HG03565 (cell line): ENCODE results near the gene DCK.

Experiments used
- ATAC-seq: cut with Tn5 transposase; IDR thresholded peaks from one replicate; pipeline ENCODE4 v1.9.1; 2021; ENCODE audit warnings: mild to moderate bottlenecking, moderate library complexity; ENCODE audit not compliant: unreplicated experiment

Gene DCK

DNA sequence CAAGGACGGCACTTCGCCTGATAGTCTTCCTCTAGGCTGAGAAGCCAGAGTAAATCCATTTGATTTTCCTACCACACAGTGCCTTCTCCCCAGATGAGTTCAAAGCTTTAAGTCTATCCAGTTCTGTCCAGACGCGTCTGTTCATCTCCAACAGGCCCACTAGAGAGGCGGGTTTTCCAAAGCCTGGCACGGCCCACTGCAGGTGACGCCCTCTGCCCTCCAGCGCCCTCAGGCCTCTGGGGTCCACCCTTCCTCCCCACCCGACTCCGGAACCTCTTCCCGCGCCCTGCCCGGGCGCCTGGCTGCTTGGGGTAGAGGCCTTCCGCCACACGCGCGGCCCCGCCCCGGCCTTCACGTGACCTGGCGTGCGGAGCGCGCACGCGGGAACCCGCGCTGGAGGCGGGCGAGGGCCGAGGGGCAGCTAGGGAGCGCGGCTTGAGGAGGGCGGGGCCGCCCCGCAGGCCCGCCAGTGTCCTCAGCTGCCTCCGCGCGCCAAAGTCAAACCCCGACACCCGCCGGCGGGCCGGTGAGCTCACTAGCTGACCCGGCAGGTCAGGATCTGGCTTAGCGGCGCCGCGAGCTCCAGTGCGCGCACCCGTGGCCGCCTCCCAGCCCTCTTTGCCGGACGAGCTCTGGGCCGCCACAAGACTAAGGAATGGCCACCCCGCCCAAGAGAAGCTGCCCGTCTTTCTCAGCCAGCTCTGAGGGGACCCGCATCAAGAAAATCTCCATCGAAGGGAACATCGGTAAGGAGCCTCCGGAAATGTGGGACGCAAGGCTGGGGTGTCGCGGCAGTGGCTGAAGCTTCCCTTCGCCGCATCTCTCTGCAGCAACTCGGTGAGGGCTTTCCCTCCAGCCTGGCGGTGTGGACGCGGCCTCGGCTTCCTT is at the start of gene DCK:
DCK (plus strand) TSS at position 469 of the 888 bp plus-strand sequence; CDS start at position 656, 187 bp downstream.
- peak; percentile 74 for ATAC-seq

DNA sequence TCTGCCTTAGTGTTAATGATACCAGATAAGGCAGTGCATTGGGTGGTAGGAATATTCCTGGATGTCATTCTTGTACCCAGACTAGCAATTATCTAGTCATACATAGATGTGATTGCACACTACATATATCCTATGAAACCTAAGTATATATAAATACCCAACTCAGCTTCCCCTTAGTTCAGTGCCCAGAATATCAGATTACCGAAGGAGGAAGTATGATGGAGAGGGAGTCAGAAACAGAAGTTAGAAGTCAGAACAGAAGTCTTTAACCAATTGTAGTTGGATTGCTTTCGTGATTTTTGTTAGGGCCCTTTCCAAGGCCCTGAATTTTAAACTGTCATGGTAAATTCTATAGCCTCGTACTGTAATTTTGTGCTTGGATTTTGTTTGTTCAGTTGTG is 48.4 kb upstream of the DCK start:
- peak; percentile 48 for ATAC-seq

DNA sequence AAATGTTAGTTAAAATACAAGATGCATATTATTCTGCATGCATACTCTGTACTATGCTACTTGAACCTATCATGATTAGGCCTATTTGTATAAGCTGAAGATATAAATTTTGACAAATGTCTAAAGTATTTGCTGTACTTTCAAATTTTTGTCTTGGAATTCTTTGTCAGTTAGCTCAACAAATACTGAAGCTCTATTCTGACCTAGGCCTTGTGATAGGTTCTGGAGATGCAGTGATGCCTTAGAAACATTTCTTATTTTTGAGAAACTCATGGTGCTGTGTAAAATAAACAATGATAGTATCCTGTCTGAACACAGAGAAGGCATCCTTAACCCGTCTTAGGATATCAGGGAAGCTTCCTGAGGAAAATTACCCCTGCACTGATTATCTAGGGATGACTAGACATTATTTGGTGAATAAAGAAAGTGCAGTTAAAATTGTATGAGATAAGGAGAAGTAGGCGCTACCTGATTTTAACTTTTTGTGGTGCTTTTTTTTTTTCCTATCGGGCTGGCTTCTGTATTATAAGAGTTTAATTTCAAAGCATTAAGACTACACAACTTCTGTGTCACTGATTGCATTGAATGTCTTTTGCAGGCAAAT is 47.9 kb upstream of the DCK start:
- peak; percentile 1 for ATAC-seq

DNA sequence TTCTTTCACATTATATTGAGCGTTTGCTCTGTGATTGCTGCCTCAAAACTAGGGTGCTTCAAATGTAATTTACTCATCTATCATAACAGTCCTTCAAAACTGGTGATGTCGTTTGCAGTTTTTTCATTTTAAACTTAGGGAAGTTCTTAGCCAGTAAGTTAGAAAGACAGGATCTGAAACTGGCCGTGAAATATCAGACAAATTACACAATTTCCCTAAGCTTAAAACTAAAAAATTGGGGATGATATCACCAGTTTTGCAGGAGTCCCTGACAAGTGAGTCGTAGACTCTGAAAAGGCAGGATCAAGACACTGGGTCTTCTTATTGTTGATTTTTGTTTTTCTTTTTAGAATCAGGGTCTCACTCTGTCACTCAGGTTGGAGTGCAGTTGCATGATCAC is 46.5 kb upstream of the DCK start:
- no peak for ATAC-seq

DNA sequence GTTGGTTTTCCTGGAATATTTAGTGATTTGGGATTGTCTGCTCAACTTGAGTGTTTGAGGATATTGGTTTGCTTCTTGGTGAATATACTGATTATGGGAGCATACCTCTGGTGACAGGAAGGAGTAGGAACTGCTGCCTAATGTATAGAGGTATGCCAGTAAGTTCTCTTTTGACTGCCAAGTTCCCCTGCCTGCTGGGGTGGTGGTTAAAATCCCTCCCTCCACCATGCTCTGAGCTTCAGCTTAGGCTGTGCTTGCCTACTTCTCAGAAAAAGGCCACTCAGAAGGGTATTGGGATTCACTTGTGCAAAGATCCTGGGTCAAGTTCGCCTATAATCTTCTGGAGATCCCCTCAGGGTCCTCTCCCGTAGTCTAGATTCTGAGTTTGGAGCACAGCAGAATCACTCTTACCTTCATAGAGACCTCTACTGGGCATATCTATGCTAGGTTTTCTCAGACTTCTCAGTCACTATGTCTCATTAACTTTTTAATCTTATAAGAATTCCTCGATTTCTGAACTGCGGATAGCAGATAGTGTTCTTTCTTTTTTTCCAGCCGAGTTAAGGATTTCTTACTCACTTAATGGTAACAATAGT is 44.7 kb upstream of the DCK start:
- ATAC-seq = no peak

DNA sequence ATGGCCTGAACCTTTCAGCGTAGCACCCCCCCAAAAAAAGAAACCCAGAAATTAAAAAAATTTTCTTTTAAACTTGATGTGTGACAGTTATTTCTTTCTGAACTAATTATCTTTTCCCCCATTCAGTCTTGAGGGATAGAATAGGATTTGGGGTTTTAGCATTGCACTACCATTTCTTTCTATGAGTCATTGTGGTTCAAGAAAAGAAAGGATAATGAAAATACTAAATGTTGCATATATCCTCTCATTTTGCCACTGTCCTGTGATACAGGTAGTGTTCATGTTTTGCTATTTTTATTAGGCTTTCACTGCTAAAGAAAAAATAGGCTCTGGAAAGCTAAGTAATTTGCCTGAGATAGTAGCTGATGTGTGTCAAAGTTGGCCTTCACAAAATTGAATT is 39.4 kb upstream of the DCK start:
- no peak for ATAC-seq

DNA sequence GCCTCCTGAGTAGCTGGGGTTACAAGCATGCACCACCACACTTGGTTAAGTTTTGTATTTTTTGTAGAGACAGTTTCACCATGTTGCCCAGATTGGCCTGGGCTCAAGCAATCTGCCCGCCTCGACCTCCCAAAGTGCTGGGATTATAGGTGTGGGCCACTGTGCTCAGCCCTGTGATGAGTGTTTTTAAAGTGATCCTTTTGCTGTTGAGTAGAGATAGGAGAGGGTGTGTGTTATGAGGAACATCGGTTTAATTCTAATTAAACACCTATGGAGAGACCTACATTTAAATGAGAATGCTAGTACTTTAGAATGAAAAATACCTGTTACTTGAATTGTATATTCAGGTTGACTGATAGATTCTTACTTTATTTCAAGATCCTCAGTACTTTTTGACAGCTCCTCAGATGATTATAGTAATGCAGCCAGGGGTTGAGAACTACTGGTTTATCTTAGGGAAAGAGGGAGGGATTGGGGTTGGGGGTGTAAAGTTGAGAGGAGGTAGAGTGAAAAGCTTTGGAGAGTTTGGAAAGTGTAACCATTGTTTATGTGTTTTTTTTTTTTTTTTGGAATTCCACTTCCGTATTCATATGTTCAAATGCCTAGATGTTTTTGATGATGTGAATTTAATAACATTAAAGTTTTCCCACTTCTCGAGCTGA is 36.8 kb upstream of the DCK start:
- no peak for ATAC-seq

DNA sequence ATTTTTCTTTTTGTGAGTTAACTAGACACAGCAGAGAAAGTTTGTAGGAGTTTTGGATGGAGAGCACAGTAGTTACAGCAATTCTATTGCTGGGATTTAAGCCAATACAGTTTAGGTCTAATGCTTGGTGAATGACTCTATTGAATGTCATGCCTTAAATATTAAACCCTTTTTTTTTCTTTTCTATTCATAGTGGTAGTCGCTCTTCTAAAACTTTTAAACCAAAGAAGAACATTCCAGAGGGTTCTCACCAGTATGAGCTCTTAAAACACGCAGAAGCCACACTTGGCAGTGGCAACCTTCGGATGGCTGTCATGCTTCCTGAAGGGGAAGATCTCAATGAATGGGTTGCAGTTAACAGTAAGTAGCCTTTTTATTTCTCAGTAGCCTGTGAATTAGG is 34.8 kb upstream of the DCK start:
- ATAC-seq = no peak

DNA sequence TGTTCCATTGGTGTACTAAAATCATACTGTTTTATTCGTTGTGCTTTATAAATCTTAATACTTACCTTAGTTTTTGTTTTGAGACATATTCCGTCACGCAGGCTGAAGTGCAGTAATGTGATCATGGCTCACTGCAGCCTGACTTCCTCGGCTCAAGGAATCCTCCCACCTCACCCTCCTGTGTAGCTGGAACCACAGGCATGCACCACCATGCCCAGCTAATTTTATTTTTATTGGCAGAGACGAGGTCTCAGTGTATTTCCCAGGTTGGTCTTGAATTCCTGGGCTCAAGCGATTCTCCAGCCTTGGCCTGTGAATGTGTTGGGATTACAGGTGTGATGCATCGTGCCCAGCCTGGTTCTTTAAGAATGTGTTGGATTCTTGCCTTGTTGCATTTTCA is 24.4 kb upstream of the DCK start:
- no peak for ATAC-seq

DNA sequence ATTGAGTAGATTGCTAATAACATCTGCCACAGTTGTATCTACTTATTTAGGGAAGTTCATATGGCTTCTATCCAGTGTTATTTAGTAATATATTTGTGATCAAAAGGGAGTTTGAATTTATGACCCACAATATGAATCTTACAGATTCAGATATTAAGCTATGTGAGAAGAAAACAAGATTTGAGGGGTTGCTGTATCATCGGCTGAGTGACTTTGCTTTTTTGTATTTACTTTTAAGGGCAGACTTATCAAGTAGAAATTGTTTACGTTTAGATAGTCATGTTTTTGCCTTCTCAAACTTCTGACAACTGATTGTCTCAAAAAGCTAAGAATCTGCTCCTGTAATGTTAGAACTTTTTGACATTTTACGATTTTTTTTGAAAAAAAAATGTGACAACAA is 17.2 kb upstream of the DCK start:
- no peak for ATAC-seq

DNA sequence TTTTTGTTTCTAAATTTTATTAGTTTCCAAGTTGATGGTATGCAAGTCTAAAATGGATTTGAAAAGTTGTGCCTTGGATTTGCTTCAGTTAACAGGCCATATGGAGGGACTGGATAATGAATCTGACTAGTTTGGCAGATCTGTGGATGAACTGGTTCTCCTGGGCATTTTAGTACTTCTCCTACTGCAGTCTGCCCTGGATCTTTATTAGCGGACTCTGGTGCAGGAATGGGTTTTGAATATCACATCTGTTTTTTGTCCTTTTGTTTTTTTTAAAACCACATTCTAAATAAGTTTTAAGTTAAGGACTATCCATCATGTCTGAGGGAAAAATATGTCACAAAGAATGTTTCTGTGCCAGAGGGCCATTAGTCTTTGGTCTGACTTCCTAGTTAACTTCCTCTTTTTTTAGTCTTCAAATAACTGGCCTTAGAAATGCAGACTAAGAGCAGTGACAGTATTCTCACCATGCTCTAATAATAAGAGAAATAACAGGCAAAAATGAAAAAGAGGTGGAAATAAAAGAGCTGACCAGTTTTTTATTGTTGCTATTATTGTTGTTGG is 13.9 kb upstream of the DCK start:
- ATAC-seq = peak; percentile 76

DNA sequence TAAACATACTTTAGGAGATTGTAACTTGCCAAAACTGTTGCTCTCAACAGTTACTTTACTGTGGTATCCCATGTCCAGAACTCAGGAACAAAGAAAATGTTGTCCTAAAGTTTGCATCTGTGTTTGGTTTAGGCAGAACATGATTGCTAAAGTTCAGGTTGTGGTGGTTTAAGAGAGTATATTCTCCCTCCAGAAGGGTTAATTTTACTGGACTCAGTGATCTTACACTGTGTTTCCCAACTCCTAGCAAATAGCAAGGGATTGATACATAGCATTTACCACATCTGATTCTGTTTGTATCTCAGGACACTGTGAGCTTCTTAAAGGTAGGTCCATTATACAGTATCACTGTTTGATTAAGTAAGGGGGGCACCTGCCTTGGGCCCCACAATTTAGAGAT is 13.3 kb upstream of the DCK start:
- ATAC-seq = no peak

DNA sequence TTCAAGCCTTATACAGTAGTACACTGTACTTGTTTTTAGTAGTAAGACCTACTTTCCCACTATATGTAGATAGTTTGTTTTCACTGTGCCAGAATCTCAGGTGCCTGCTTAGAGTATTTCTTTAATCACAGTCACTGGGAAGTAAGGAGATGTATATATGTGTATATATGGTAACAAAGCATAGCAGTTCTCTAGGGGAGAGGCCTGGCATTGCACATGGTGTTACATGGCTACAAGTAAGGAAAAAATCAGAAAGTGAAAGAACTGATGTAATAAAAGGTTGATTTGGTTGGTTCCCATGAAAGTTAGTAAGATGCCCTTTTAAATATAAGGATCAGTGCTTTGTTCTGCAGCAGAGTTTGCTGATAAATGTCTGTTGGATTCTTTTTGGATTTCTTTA is 9.3 kb upstream of the DCK start:
- no peak for ATAC-seq

DNA sequence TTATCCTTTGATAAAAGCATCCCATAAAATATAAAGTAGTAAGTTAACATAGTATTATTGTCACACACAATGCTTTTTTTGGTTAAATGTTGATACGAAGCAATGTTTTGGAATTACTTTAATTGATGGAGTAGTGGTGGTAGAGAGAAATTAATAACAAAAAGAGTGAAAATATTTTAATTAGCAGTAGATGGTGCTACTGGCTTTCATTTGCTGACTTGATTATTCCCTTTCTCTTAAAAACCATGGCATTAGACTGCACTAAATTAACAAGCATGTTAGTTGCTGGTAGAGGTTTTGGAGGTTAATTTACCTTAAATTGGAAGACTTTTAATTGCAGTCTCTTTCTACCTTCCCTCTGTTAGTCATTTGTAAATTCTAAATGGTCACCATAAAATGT is 8.9 kb upstream of the DCK start:
- ATAC-seq = no peak

DNA sequence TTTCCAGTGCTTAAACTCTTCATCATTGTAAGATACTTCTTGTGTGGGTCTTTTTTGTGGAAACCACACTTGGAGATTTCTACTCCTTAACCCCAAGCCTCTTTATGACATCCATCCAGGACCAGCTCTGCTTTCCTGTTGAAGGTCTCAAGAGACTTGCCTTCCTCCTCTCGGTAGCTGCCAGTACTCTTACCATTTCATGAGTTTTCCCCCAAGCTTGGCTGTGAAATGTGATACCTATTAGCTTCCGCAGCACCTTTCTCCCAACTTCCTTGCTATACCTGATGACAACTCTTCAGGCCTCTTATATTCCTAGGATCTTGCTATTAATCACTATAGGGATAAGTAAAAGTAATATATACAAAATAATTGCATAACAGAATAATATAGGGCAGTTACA is 1.9 kb upstream of the DCK start:
- no peak for ATAC-seq

DNA sequence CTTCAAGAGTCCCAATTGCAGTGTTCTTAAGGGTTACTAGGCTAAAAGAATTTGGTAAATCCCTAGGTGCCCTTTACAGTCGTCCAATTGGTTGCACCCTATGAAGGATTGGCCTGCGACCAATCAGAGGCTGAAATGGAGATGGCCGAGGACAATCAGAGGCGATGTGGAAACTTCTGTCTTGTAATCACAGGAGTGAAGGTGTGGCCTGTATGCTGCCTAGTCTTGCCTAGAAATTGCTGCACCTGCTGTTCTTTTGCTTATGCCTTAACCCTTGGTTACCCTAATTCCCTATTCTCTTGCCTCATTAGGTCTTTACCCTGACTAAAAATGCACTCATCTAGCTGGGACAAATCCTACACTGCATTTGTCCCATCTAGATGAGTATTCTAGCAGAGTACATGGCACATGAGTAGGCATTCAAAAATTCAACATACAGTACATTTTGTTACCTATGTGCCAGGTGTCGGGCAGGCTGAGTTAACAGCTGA is 1.0 kb upstream of the DCK start:
- ATAC-seq = no peak

DNA sequence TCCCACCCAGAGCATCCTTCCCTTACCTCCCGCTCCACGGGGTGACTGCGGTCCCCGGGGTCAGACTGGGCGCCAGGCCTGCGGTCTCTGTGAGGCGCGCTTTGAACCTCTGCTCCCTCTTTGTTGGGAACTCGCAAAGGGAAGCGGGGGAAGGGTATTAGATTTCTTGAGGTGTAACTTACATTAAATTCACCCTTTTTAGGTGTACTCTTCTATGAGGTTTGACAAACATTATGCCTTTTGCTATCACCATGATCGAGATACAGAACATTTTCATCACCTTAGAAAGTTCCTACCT is 569 bp downstream of the DCK start:
- ATAC-seq = no peak

DNA sequence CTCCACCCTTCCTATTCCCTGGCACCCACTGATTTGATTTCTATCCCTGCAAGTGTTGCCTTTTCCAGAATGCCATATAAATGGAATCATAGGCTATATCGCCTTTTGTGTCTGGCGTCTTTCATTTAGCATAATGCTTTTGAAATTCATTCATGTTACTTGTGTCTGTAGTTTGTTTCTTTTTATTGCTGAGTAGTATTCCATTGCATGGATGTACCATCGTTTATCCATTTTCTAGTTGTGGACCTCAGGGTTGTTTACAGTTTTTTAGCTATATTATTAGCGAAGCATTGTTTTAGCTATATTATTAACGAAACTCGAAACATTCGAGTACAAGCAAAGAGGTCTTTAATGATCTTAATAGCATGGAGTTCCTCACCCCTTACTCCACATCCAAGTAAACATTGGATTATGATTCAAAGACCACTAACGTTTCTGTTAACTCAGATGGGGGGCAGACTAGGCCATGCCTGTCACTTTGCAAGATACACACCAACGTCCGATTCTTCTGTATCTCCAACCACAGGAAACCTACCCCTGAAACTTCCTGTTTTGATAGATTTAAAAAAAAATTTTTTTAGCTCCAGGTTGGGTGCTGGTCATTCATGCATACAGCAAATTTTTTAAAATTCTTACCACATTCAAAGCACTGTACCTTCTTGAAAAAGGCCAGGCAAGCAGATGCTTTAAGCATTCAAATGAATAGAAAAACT is 1.1 kb downstream of the DCK start:
- ATAC-seq = peak; percentile 33

DNA sequence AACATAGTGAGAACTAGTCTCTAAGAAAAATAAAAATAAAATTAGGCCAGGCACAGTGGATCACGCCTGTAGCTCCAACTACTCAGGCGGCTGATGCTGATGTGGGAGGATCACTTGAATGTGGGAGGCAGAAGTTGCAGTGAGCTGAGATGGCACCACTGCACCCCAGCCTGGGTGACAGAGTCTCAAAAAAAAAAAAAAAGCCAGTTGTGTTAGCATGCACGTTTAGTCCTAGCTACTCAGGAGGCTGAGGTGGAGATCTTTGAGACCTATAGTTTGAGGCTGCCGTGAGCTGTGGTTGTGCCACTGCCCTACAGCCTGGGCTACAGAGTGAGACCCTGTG is 2.5 kb downstream of the DCK start:
- no peak for ATAC-seq

DNA sequence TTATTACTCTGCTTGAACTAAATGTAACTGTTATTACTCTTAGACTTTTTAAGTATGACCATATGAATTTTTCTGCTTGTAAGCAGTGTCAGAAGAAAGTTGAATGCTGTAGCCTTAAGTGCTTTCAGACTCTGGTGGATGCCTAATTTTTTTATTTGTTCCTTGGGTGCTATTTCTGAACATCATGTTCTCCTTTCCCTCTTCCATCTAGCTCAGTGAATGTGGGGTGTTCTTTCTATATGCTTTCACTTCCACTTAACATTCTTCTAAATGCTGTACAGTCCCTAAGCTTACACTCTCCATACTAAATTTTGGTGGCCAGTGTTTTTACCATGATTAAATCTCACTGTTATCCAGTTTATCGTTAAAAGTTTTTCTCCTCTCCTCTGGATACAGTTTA is 3.6 kb downstream of the DCK start:
- ATAC-seq = no peak

DNA sequence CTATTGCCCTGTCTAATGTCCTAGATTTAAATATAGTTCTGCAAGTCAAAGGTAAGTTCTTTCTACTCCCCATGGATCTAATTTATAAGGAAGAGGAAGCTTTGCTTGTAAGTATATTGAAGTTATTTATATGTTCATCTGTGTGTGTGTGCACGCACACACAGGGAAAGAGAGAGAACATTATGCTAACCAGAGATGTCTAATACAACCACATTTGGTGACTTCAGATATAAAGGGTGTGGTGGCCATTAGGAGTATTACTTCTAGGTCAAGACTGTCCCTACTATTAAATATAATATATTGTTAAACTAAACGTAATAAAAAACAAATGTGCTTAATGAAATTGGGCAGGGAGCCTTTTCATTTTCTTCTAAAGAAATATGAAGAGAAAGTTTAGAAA is 4.1 kb downstream of the DCK start:
- ATAC-seq = no peak
